Subcutaneous adipose tissue (tissue), 4 donors: ENCODE data around the gene CD40. TPM values are rescaled to one million over a fixed set of nuclear protein-coding genes. Genes with fewer than 3 reads are reported as not detected.

Source experiments
- total RNA-seq, 4 donors: library from RNA; depleted of rRNA; stranded (reverse); fragments of >200 nt; gene quantifications; one replicate each; pipeline ENCODE4 v1.1.0, GENCODE V29; 2016
- TF ChIP-seq, protein P1 (sequence below): fragments of 450-650 bp; IDR thresholded peaks from one replicate; pipeline ENCODE4 v1.5.1; 2016; ENCODE audit warnings: low read depth, mild to moderate bottlenecking, control low read depth, antibody characterized with exemption, moderate library complexity

The CD40 gene
- total RNA-seq, 4 donors from 2014 or later = 9.5 to 22.8 (median 17.7) TPM

DNA sequence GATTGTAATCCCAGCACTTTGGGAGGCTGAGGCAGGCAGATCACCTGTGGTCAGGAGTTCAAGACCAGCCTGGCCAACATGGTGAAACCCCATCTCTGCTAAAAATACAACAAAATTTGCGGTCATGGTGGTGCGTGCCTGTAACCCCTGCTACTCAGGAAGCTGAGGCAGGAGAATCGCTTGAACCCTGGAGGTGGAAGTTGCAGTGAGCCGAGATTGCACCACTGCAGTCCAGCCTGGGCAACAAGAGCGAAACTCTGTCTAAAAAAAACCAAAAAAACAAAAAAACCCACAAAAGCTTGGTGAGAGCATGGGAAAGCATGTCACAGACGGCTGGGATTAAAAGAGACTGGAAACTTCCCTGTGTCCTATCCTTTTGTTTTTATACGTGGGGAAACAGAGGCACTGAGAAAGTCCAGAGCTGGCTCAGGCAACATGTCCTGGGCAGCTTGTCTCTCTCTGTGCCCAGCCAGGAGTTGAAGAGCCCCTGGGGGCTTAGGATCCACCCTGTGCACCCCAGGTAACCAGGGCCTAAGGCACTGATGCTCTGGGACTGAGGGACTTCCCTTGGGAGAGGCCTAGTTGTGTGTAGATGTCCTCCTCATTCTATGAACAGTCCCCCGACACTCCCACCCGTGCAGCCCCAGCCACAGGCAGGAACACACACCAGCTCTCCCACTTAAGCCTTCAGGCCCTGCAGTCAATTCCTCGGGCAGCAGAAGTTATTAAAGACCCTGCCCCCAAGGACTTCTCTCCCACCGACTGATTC lies 16.0 kb downstream of the CD40 start:
- TF ChIP-seq, protein P1, sequence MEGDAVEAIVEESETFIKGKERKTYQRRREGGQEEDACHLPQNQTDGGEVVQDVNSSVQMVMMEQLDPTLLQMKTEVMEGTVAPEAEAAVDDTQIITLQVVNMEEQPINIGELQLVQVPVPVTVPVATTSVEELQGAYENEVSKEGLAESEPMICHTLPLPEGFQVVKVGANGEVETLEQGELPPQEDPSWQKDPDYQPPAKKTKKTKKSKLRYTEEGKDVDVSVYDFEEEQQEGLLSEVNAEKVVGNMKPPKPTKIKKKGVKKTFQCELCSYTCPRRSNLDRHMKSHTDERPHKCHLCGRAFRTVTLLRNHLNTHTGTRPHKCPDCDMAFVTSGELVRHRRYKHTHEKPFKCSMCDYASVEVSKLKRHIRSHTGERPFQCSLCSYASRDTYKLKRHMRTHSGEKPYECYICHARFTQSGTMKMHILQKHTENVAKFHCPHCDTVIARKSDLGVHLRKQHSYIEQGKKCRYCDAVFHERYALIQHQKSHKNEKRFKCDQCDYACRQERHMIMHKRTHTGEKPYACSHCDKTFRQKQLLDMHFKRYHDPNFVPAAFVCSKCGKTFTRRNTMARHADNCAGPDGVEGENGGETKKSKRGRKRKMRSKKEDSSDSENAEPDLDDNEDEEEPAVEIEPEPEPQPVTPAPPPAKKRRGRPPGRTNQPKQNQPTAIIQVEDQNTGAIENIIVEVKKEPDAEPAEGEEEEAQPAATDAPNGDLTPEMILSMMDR = no peak

DNA sequence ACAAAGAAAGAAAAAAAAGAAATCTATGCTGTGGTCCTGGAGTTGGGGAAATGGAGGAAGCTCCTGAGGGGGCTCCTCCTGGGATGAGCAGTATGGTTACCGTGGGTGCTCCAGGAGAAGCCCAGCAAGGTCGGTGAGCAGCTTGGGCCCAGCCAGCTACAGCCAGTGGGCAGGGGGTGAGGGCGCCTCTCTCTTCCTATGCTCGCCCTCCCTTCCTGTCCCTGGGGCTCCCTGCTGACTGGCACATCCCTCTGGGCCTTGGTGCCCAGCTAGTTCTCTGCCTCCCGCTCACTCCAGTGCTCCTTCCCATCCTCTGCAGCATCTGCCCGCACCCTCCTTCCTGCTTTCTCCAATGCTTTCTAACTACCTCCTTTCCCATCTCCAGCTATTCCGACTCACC lies 16.6 kb downstream of the CD40 start:
- TF ChIP-seq, protein P1 = no peak

DNA sequence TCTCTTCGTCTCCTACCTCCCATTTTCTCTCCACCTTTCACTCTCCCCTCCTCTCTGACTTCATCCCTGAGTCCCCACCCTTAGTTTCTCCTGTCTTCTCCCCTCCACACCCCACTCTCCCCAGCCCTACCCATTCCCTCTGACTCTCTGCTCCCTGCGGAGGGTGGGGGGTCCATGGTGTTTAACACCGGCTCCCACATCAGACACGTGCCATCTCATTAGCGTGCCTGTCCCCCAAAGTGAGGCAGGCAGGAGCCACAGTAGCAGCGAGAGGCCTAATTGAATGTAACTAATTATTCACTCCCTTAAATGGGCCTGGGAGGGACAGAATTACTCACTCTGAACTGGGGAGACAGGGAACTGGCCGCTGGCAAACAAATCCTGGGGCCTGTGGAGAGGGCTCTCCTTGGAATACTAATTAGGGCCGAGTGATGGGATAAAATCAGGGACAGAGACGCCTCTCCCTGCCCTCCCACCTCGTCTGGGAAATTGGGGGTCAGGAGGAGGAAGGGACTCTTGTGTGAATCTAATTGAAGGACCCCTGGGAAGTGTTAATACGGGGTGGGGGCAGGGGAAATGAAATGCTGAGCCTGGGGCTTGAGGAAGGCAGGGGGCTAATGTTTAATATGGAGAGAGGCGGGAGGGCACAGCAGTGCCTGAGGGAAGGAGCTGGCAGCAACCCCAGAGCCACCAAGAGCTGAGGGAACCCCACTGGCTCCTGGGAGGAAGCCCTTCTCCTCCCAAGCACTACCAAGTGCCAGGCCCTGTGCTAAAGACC lies 17.9 kb downstream of the CD40 start:
- TF ChIP-seq, protein P1 = no peak

DNA sequence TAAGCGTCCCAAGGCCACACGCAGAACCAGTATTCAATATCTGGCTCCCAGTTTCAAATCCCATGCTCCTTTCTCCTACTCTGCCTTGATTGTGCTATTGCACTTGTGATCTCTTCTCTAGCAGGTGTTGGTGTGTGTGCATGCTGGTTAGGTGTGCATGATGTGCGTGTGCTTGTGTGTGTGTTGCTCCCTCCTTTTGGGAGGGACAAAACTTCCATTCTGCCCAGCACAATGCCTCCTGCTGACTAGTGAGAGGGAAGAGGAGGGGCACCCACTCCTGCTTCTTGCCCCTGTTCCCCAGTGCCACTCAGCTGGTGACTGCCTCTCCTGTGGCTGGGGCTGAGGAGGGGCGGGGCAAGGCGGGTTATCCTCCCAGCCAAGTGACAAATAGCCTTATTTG lies 19.7 kb downstream of the CD40 start:
- TF ChIP-seq, protein P1 = no peak

DNA sequence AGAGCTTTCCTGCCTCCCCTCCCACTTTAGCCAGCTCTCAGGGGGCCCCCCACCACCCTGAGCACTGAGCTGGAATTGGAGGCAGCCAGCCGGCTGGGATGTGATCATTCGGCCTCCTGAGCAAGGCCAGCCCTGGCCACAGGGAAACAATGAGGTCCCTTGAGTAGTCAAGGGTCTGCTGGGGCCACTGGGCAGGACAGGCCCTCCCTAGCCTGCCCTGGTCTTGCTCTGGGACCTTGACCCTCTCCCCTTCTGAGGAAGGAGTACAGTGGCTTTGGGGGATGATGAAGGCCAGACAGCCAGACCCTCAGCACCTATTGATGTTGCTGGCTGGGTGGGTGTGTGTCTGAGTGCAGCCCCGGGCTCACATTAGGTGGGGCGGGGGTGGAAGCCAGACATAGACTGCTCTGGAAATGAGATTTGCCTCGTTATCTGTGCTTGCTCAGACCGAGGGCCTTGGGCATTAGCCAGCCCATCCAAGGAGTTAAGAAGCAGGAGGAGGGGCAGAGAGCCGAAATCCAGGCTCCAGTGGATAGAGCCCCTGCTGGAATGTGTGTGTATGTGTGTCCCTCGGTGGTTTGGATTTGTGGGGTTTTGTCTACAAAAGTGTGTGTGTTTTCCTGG lies 21.3 kb downstream of the CD40 start:
- TF ChIP-seq, protein P1 = no peak

DNA sequence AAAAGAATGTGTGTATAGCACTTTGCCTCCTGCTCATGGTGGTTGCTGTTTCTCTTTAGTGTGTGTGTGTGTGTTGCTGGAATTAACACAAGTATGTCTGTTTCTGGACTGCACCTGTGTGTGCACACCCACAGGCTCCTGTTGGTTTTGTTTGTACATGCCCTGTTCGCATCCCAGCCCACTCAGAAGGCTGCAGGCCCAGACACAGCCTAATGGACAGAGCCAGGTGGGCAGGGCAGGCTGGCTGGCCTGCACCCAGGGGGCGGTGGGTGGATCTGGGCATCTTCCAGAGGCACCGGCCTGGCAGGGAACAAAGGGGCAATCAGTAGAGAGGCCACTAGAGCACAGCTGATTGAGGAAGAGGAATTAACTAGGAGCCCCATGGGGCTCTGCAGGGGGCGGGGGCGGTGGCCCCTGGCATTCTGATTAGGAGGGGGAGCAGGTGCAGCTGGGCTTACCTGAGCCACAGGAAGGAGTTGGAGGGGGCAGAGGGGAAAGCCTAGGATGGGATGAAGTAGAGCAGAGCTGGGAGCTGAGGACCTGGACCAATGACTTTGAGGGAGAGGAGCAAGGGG lies 21.9 kb downstream of the CD40 start:
- TF ChIP-seq, protein P1 = no peak

DNA sequence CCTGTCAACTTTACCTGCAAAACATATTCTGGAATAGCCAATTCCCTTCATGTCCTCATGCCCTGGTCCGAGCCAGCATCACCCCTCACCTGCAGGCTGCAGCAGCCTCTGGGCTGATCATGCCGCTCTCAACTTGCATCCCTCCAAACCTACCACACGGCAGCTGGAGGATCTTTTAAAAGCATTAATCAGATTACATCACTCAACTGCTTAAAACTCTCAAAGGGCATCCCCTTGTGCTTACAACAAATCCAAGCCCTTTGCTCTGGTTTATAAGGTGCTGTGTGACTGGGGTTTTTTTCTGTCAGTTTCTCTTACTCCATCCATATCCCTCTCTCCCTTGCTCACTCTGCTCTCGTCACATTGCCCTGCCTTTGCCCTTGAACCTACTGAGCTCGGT lies 24.0 kb downstream of the CD40 start:
- TF ChIP-seq, protein P1 = no peak
